ENCODE data around the gene TYW1B.
"Not testable (repeated sequence)": the region's sequence is repeated elsewhere in the genome, so short reads cannot be mapped to it uniquely, and the experiment has no call there.

TYW1B gene

GRCh38 chr7:72690177-72690576 lies 137.8 kb downstream of the TYW1B start:
- not testable (repeated sequence) for DNase-seq

GRCh38 chr7:72689344-72689743 lies 138.7 kb downstream of the TYW1B start:
- DNase-seq, result not testable (repeated sequence)

- DNase-seq, result not testable (repeated sequence)
Observed at GRCh38 chr7:72681211-72681610, 146.8 kb downstream of the TYW1B start.

- DNase-seq, result not testable (repeated sequence)
Observed at GRCh38 chr7:72676880-72677279, 151.1 kb downstream of the TYW1B start.

GRCh38 chr7:72676086-72676690 lies 151.8 kb downstream of the TYW1B start:
- DNase-seq, result not testable (repeated sequence)

GRCh38 chr7:72675686-72676085 lies 152.3 kb downstream of the TYW1B start:
- not testable (repeated sequence) for DNase-seq

GRCh38 chr7:72674394-72674793 lies 153.6 kb downstream of the TYW1B start:
- DNase-seq, result no peak

- DNase-seq, result not testable (repeated sequence)
Observed at GRCh38 chr7:72670850-72671249, 157.2 kb downstream of the TYW1B start.

- not testable (repeated sequence) for DNase-seq
Observed at GRCh38 chr7:72668435-72668834, 159.6 kb downstream of the TYW1B start.

- not testable (repeated sequence) for DNase-seq
Observed at GRCh38 chr7:72667049-72667448, 161.0 kb downstream of the TYW1B start.

GRCh38 chr7:72648574-72648973 lies 179.4 kb downstream of the TYW1B start:
- not testable (repeated sequence) for DNase-seq

GRCh38 chr7:72643708-72644107 lies 184.3 kb downstream of the TYW1B start:
- DNase-seq, result not testable (repeated sequence)

GRCh38 chr7:72641485-72642248 lies 186.3 kb downstream of the TYW1B start:
- not testable (repeated sequence) for DNase-seq

GRCh38 chr7:72640740-72641139 lies 187.3 kb downstream of the TYW1B start:
- not testable (repeated sequence) for DNase-seq

GRCh38 chr7:72635273-72635908 lies 192.6 kb downstream of the TYW1B start:
- not testable (repeated sequence) for DNase-seq

GRCh38 chr7:72632765-72633292 lies 195.2 kb downstream of the TYW1B start:
- not testable (repeated sequence) for DNase-seq

GRCh38 chr7:72628375-72628774 lies 199.6 kb downstream of the TYW1B start:
- not testable (repeated sequence) for DNase-seq

- not testable (repeated sequence) for DNase-seq
Observed at GRCh38 chr7:72626428-72627011, 201.5 kb downstream of the TYW1B start.

GRCh38 chr7:72625721-72626423 lies 202.1 kb downstream of the TYW1B start:
- DNase-seq, result not testable (repeated sequence)

GRCh38 chr7:72622532-72622931 lies 205.5 kb downstream of the TYW1B start:
- DNase-seq, result no peak

- DNase-seq, result not testable (repeated sequence)
Observed at GRCh38 chr7:72621761-72622187, 206.2 kb downstream of the TYW1B start.

GRCh38 chr7:72620923-72621322 lies 207.1 kb downstream of the TYW1B start:
- DNase-seq, result not testable (repeated sequence)
